Natural killer cell (primary cell): Measurements from ENCODE around the gene GALT. TPM values are rescaled to one million over a fixed set of nuclear protein-coding genes. Genes with fewer than 3 reads are reported as not detected.

Experiments used
- ATAC-seq, 3 donors: fragments of 150-1000 bp in 2 of 3; fragments of 200-7000 bp in 1 of 3; cut with Tn5 transposase; 1 replicate in 1 of 3; 2 replicates in 2 of 3; pipeline ENCODE4 v1.10.0; 2021; ENCODE audit warnings: mild to moderate bottlenecking in 2 of 3, moderate library complexity in 2 of 3
- DNase-seq, 2 donors: peaks; one replicate each; pipeline versions ENCODE4 v3.0.0 to v3.0.0-alpha.2; 2013 to 2021; ENCODE audit warnings: mixed read lengths in 1 of 2
- H3K27ac ChIP-seq: one replicate; pipeline ENCODE4 v1.5.1; 2013; ENCODE audit warnings: mild to moderate bottlenecking, low read length
- H3K27me3 ChIP-seq: one replicate; pipeline ENCODE4 v1.6.1; 2013; ENCODE audit warnings: low read length; ENCODE audit not compliant: control insufficient read depth, insufficient read depth
- H3K36me3 ChIP-seq: one replicate; pipeline ENCODE4 v1.6.1; 2013; ENCODE audit warnings: low read length; ENCODE audit not compliant: control insufficient read depth, insufficient read depth
- H3K4me1 ChIP-seq: one replicate; pipeline ENCODE4 v1.6.1; 2013; ENCODE audit warnings: low read length; ENCODE audit not compliant: control insufficient read depth, insufficient read depth
- H3K4me3 ChIP-seq: one replicate; pipeline ENCODE4 v1.5.1; 2013; ENCODE audit warnings: low read length
- H3K9me3 ChIP-seq: one replicate; pipeline ENCODE4 v1.6.1; 2013; ENCODE audit warnings: low read length; ENCODE audit not compliant: control insufficient read depth, insufficient read depth
- H3K27ac Mint-ChIP-seq, 2 donors: one replicate each; pipeline ENCODE4 v1.8.0; 2022; ENCODE audit warnings: mild to moderate bottlenecking in 2 of 2, mixed read lengths in 2 of 2, moderate library complexity in 1 of 2
- H3K27me3 Mint-ChIP-seq, 2 donors: one replicate each; pipeline ENCODE4 v1.8.0; 2022; ENCODE audit warnings: low read depth in 2 of 2, mixed read lengths in 2 of 2
- H3K36me3 Mint-ChIP-seq: one replicate; pipeline ENCODE4 v1.8.0; 2022; ENCODE audit warnings: mixed read lengths
- H3K4me1 Mint-ChIP-seq, 2 donors: one replicate each; pipeline ENCODE4 v1.8.0; 2022; ENCODE audit warnings: mixed read lengths in 2 of 2
- H3K4me3 Mint-ChIP-seq: one replicate; pipeline ENCODE4 v1.8.0; 2022; ENCODE audit warnings: mild to moderate bottlenecking, moderate library complexity, mixed read lengths
- H3K9me3 Mint-ChIP-seq, 2 donors: one replicate each; pipeline ENCODE4 v1.8.0; 2022; ENCODE audit warnings: mixed read lengths in 2 of 2
- CTCF ChIP-seq: fragments of 200-600 bp; IDR thresholded peaks from one replicate; pipeline ENCODE4 v1.8.0; 2022; ENCODE audit warnings: antibody characterized with exemption
- WGBS: methylation state at CpG from one replicate; pipeline ENCODE4 v1.1.7; 2013; ENCODE audit warnings: missing lambda C conversion rate; ENCODE audit not compliant: insufficient coverage; 5-methylcytosine and 5-hydroxymethylcytosine counted together
- intact Hi-C: fragments of 100-400 bp; cut with micrococcal nuclease; formaldehyde crosslinking; loops from one replicate; pipeline ENCODE4 v1.14.2; 2022
- total RNA-seq, 4 donors: library from RNA; stranded (reverse); fragments of 120-200 nt in 1 of 4; gene quantifications; one replicate each; pipeline versions ENCODE4 v1.2.3 to v1.2.4, GENCODE V29; 2013 to 2022

The GALT gene
- total RNA-seq, 3 donors from 2014 or later (not counting 1 experiment from before 2014, with no cell fraction given) = 81.9 to 118 (median 89.3) TPM

DNA sequence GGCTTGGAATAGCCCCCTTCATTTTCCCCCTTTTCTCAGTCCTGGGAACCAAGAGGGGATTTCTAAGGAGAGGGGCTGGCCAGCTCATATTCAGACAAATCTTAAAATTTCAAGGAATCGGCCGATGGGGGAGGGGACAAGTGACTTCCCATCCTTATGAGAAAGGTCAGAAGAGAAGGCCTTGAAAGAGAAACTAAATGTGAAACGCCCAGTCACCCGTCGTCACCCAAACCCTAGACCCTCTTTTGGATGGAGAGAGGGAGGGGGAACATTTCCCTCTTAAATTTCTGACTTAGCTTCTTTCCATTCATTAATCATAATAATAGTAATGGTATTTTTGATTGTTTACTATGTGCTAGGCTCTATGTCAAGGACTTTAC is 45.5 kb downstream of the GALT start:
- ATAC-seq (no peak), DNase-seq (no peak)
- Histone ChIP-seq H3K36me3 (no peaks in the 10 kb centered on the region), H3K27ac (no peak overlapping the region), H3K4me3 (no peak overlapping the region), H3K4me1 (no peaks in the 10 kb centered on the region), H3K27me3 (no peaks in the 10 kb centered on the region), H3K9me3 (no peaks in the 10 kb centered on the region)
- TF ChIP-seq CTCF = no peak
- no peaks in the 10 kb centered on the region for H3K4me1 Mint-ChIP-seq
- H3K9me3 Mint-ChIP-seq = no peaks in the 10 kb centered on the region
- H3K27me3 Mint-ChIP-seq = peaks cover 0 to 8% of the 10 kb centered on the region in 2 donors
- WGBS = 100% methylated on average over 2 of the region's 5 CpGs
- no peaks in the 10 kb centered on the region for H3K36me3 Mint-ChIP-seq
- H3K27ac Mint-ChIP-seq = no peak overlapping the region
- H3K4me3 Mint-ChIP-seq = no peak overlapping the region
- intact Hi-C loops = no loop called here

DNA sequence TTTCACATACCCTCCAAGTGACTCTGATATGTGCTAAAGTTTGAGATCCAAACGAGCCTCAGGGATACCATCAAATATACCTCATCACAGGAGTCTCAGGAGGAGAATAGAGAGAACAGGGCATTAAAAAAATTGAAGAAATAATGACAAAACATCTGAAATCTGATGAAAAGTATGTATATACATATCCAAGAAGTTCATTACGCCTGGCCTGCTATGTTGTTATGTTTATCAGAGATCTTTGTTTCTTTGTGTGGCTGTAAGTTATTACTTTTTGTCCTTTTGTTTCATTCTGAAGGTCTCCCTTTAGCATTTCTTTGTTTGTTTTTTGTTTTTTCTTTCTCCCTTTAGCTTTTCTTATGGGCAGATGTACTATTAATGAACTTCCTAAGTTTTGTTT is 47.1 kb downstream of the GALT start:
- DNase-seq (no peak), ATAC-seq (no peak)
- no peaks in the 10 kb centered on the region for H3K27me3 ChIP-seq
- no peak overlapping the region for H3K4me3 ChIP-seq
- no peak overlapping the region for H3K4me3 Mint-ChIP-seq
- no peak overlapping the region for H3K27ac ChIP-seq
- H3K36me3 ChIP-seq = no peaks in the 10 kb centered on the region
- WGBS = 91% methylated on average over 1 of the region's 2 CpGs
- H3K27ac Mint-ChIP-seq = no peak overlapping the region
- no peaks in the 10 kb centered on the region for H3K9me3 Mint-ChIP-seq
- no peaks in the 10 kb centered on the region for H3K9me3 ChIP-seq
- no peaks in the 10 kb centered on the region for H3K4me1 ChIP-seq
- TF ChIP-seq CTCF = no peak
- H3K4me1 Mint-ChIP-seq = no peaks in the 10 kb centered on the region
- peaks cover 0 to 8% of the 10 kb centered on the region in 2 donors for H3K27me3 Mint-ChIP-seq
- intact Hi-C loops = no loop called here
- H3K36me3 Mint-ChIP-seq = no peaks in the 10 kb centered on the region

GRCh38 chr9:34694811-34695210 is 48.3 kb downstream of the GALT start:
- Mint-ChIP-seq H3K4me3 (no peak overlapping the region), H3K36me3 (no peaks in the 10 kb centered on the region), H3K27ac (no peak overlapping the region), H3K9me3 (no peaks in the 10 kb centered on the region), H3K4me1 (no peaks in the 10 kb centered on the region), H3K27me3 (peaks cover 5 to 16% of the 10 kb centered on the region in 2 donors)
- TF ChIP-seq CTCF = no peak
- Histone ChIP-seq H3K9me3 (no peaks in the 10 kb centered on the region), H3K27me3 (no peaks in the 10 kb centered on the region), H3K4me1 (no peaks in the 10 kb centered on the region), H3K27ac (no peak overlapping the region), H3K36me3 (no peaks in the 10 kb centered on the region), H3K4me3 (no peak overlapping the region)
- ATAC-seq (no peak), DNase-seq (no peak)
- intact Hi-C loops = no loop called here

Other genes with a start within 250 kb of the GALT start
- gene FAM219A, start 188.1 kb upstream of the GALT start, total RNA-seq = 10 to 100 TPM; 18.9 to 20.6 (median 19.2) TPM
- gene DNAI1, start 187.9 kb upstream of the GALT start, total RNA-seq = not detected
- 1 to 10 TPM in 1 of 3 donors, under 1 TPM in 1, not detected in 1; 0.34 to 1.7 TPM for gene ENHO, start 123.7 kb upstream of the GALT start, total RNA-seq
- gene CNTFR, start 57.0 kb upstream of the GALT start, total RNA-seq = not detected
- gene RPP25L, start 34.6 kb upstream of the GALT start, total RNA-seq = 10 to 100 TPM in 1 of 3 donors, 1 to 10 TPM in 2; 9.3 to 15.0 (median 9.8) TPM
- 100 to 1,000 TPM; 135 to 171 (median 147) TPM for gene DCTN3, start 26.2 kb upstream of the GALT start, total RNA-seq
- under 1 TPM in 2 of 3 donors, not detected in 1; 0.24 to 0.77 TPM for gene ARID3C, start 17.6 kb upstream of the GALT start, total RNA-seq
- 10 to 100 TPM; 22.1 to 29.8 (median 23.0) TPM for gene SIGMAR1, start 8.9 kb upstream of the GALT start, total RNA-seq
- gene IL11RA, start 5.5 kb downstream of the GALT start, total RNA-seq = 10 to 100 TPM; 64.2 to 91.1 (median 66.1) TPM
- not detected for gene CCL27, start 16.0 kb downstream of the GALT start, total RNA-seq
- gene CCL19, start 44.6 kb downstream of the GALT start, total RNA-seq = not detected
- gene CCL21, start 63.5 kb downstream of the GALT start, total RNA-seq = not detected